Nephron (organoid): Measurements from ENCODE around the gene VWA7.
A peak's percentile ranks its signal among the peaks of the same experiment; 100 is the strongest.

Experiments used
- H3K27ac Mint-ChIP-seq, 3 experiments: 2 replicates each; pipeline ENCODE4 v1.8.0; 2020; ENCODE audit warnings: mixed read lengths in 3 of 3, mild to moderate bottlenecking in 2 of 3, moderate library complexity in 1 of 3
- H3K27me3 Mint-ChIP-seq: 2 replicates; pipeline ENCODE4 v1.8.0; 2021; ENCODE audit warnings: low read depth, mild to moderate bottlenecking, moderate library complexity, mixed read lengths
- H3K36me3 Mint-ChIP-seq: 2 replicates; pipeline ENCODE4 v1.8.0; 2020; ENCODE audit warnings: low read depth, mixed read lengths
- H3K4me1 Mint-ChIP-seq: 2 replicates; pipeline ENCODE4 v1.8.0; 2020; ENCODE audit warnings: mixed read lengths
- H3K4me3 Mint-ChIP-seq, 3 experiments: 2 replicates each; pipeline ENCODE4 v1.8.0; 2020; ENCODE audit warnings: mild to moderate bottlenecking in 3 of 3, mixed read lengths in 3 of 3, moderate library complexity in 2 of 3
- H3K9me3 Mint-ChIP-seq: 2 replicates; pipeline ENCODE4 v1.8.0; 2020; ENCODE audit warnings: mixed read lengths
- CTCF ChIP-seq, 3 experiments: fragments of 200-600 bp; sonication (generic); IDR thresholded peaks; one replicate each; pipeline ENCODE4 v1.5.0; 2021; ENCODE audit warnings: antibody characterized with exemption in 3 of 3; ENCODE audit not compliant: unreplicated experiment in 3 of 3

VWA7 gene

GRCh38 chr6:31736768-31737314 lies 40.3 kb downstream of the VWA7 start:
- Mint-ChIP-seq H3K27ac (peak overlapping the region; percentile 99 to 100 (median 100)), H3K36me3 (peaks cover 33% of the 10 kb centered on the region), H3K27me3 (no peaks in the 10 kb centered on the region), H3K4me1 (peaks cover 60% of the 10 kb centered on the region), H3K4me3 (peak overlapping the region; percentile 94 to 97 (median 95)), H3K9me3 (no peaks in the 10 kb centered on the region)
- no peak for TF ChIP-seq CTCF (IDR thresholded peaks at IDR 0.05; ENCODE audit: unreplicated experiment in 3 of 3)

GRCh38 chr6:31736021-31736767 lies 40.9 kb downstream of the VWA7 start, which contains the start of gene CLIC1:
Gene CLIC1 (minus strand): TSS chr6:31736530. CDS start chr6:31736300, 230 bp downstream.
- Mint-ChIP-seq H3K27me3 (no peaks in the 10 kb centered on the region), H3K36me3 (peaks cover 33% of the 10 kb centered on the region), H3K9me3 (no peaks in the 10 kb centered on the region)

GRCh38 chr6:31734821-31735406 lies 42.2 kb downstream of the VWA7 start:
- Mint-ChIP-seq H3K9me3 (no peaks in the 10 kb centered on the region), H3K4me3 (peak overlapping the region; percentile 94 to 97 (median 95)), H3K27ac (peak overlapping the region; percentile 99 to 100 (median 100)), H3K36me3 (peaks cover 39% of the 10 kb centered on the region), H3K4me1 (peaks cover 69% of the 10 kb centered on the region), H3K27me3 (no peaks in the 10 kb centered on the region)
- no peak for TF ChIP-seq CTCF (IDR thresholded peaks at IDR 0.05; ENCODE audit: unreplicated experiment in 3 of 3)

More at GRCh38 chr6:31736021-31736767, 40.9 kb downstream of the VWA7 start, which contains the start of gene CLIC1:
- Mint-ChIP-seq H3K27ac (peak within 1 kb of the TSS; percentile 99 to 100 (median 100)), H3K4me3 (peak within 1 kb of the TSS; percentile 94 to 97 (median 95)), H3K4me1 (peaks cover 60% of the 10 kb centered on the region)
- TF ChIP-seq CTCF (IDR thresholded peaks at IDR 0.05; ENCODE audit: unreplicated experiment in 3 of 3): no peak

GRCh38 chr6:31734247-31734820 lies 42.8 kb downstream of the VWA7 start:
- no peak for TF ChIP-seq CTCF (IDR thresholded peaks at IDR 0.05; ENCODE audit: unreplicated experiment in 3 of 3)
- Mint-ChIP-seq H3K27me3 (no peaks in the 10 kb centered on the region), H3K4me1 (peaks cover 63% of the 10 kb centered on the region), H3K36me3 (peaks cover 37% of the 10 kb centered on the region), H3K27ac (peak overlapping the region; percentile 87 to 100 (median 100)), H3K4me3 (peak overlapping the region; percentile 94 to 97 (median 95)), H3K9me3 (no peaks in the 10 kb centered on the region)

GRCh38 chr6:31733734-31734133 lies 43.4 kb downstream of the VWA7 start:
- no peak for TF ChIP-seq CTCF (IDR thresholded peaks at IDR 0.05; ENCODE audit: unreplicated experiment in 3 of 3)
- Mint-ChIP-seq H3K36me3 (peaks cover 43% of the 10 kb centered on the region), H3K4me1 (peaks cover 59% of the 10 kb centered on the region), H3K9me3 (no peaks in the 10 kb centered on the region), H3K27me3 (no peaks in the 10 kb centered on the region), H3K27ac (peak overlapping the region in 2 of 3 experiments; percentile 100), H3K4me3 (peak overlapping the region; percentile 94 to 97 (median 95))
